IMR-90 (cell line): ENCODE data around the gene EFHB. TPM values are rescaled to one million over a fixed set of nuclear protein-coding genes. Genes with fewer than 3 reads are reported as not detected.

Experiments
- ATAC-seq: fragments of 200-7000 bp; cut with Tn5 transposase; 2 replicates; pipeline ENCODE4 v1.9.1; 2020; ENCODE audit warnings: low read depth, mild to moderate bottlenecking, moderate library complexity
- BruUV-seq: library from RNA; stranded (reverse); fragments of 400-500 nt; replicated peaks from 2 replicates; lab custom pipeline; 2021; lab: Mats Ljungman, UMichigan
- CTCF ChIA-PET: fragments of 300-600 bp; formaldehyde crosslinking; extraction: SDS; loops from one replicate; lab custom pipeline; 2021; ENCODE audit warnings: antibody characterized with exemption; lab: Yijun Ruan, JAX
- POLR2A ChIA-PET: fragments of 300-600 bp; sonication (Branson Sonifier 250); formaldehyde crosslinking; loops from one replicate; lab custom pipeline; 2022; ENCODE audit warnings: antibody characterized with exemption; ENCODE audit not compliant: unreplicated experiment; lab: Charles Lee
- DNase-seq: peaks from one replicate; pipeline ENCODE4 v3.0.0; 2013
- H2AFZ ChIP-seq: replicated peaks from 2 replicates; pipeline ENCODE3; 2013; ENCODE audit warnings: low read length, mild to moderate bottlenecking; ENCODE audit not compliant: poor library complexity
- H2AK5ac ChIP-seq: 2 replicates; pipeline ENCODE4 v1.6.1; 2013; ENCODE audit warnings: low read depth, low read length, inconsistent platforms
- H2AK9ac ChIP-seq: replicated peaks from 2 replicates; pipeline ENCODE3; 2013; ENCODE audit warnings: mild to moderate bottlenecking, low read depth, low read length, moderate library complexity; ENCODE audit not compliant: poor library complexity
- H2BK120ac ChIP-seq: 2 replicates; pipeline ENCODE4 v1.6.1; 2013; ENCODE audit warnings: low read depth, low read length, inconsistent platforms
- H2BK15ac ChIP-seq: 3 replicates; pipeline ENCODE4 v1.6.1; 2013; ENCODE audit warnings: low read depth, low read length, inconsistent platforms
- H2BK20ac ChIP-seq: 2 replicates; pipeline ENCODE4 v1.6.1; 2013; ENCODE audit warnings: low read depth, mild to moderate bottlenecking, inconsistent platforms, low read length, moderate library complexity
- H2BK5ac ChIP-seq: 2 replicates; pipeline ENCODE4 v1.6.1; 2013; ENCODE audit warnings: mild to moderate bottlenecking, low read depth, low read length, inconsistent platforms; ENCODE audit not compliant: poor library complexity, severe bottlenecking
- H3K14ac ChIP-seq: replicated peaks from 2 replicates; pipeline ENCODE4 v1.6.1; 2013; ENCODE audit warnings: low read depth, low read length, inconsistent platforms
- H3K18ac ChIP-seq: 2 replicates; pipeline ENCODE4 v1.6.1; 2013; ENCODE audit warnings: low read depth, low read length, control low read depth
- H3K23ac ChIP-seq: 2 replicates; pipeline ENCODE4 v1.6.1; 2013; ENCODE audit warnings: low read depth, low read length, inconsistent platforms
- H3K27ac ChIP-seq: 2 replicates; pipeline ENCODE4 v1.5.1; 2013; ENCODE audit warnings: mild to moderate bottlenecking, control low read depth, low read length; ENCODE audit not compliant: insufficient read depth
- H3K27me3 ChIP-seq: 2 replicates; pipeline ENCODE4 v1.6.1; 2013; ENCODE audit warnings: low read length; ENCODE audit not compliant: control insufficient read depth, insufficient read depth
- H3K36me3 ChIP-seq: 2 replicates; pipeline ENCODE4 v1.6.1; 2013; ENCODE audit warnings: low read length, mixed read lengths; ENCODE audit not compliant: control insufficient read depth, insufficient read depth
- H3K4ac ChIP-seq: 2 replicates; pipeline ENCODE4 v1.6.1; 2013; ENCODE audit warnings: low read depth, low read length, inconsistent platforms
- H3K4me1 ChIP-seq: 2 replicates; pipeline ENCODE4 v1.6.1; 2013; ENCODE audit warnings: low read length, mixed read lengths; ENCODE audit not compliant: control insufficient read depth, insufficient read depth
- H3K4me2 ChIP-seq: 2 replicates; pipeline ENCODE4 v1.6.1; 2013; ENCODE audit warnings: low read depth, mild to moderate bottlenecking, control low read depth, low read length, moderate library complexity
- H3K4me3 ChIP-seq: 2 replicates; pipeline ENCODE4 v1.5.1; 2013; ENCODE audit warnings: low read depth, mild to moderate bottlenecking, control low read depth, low read length, moderate library complexity; ENCODE audit not compliant: insufficient read depth
- H3K56ac ChIP-seq: 2 replicates; pipeline ENCODE4 v1.6.1; 2013; ENCODE audit warnings: low read length, inconsistent platforms; ENCODE audit not compliant: insufficient read depth; ENCODE audit errors: extremely low read depth
- H3K79me1 ChIP-seq, 2 experiments: 2 replicates each; pipeline ENCODE4 v1.6.1; 2013; ENCODE audit warnings: low read length in 2 of 2, inconsistent platforms in 1 of 2, low read depth in 1 of 2
- H3K9ac ChIP-seq: 2 replicates; pipeline ENCODE4 v1.6.1; 2013; ENCODE audit warnings: low read depth, low read length, control low read depth
- H3K9me1 ChIP-seq: 2 replicates; pipeline ENCODE4 v1.6.1; 2013; ENCODE audit warnings: low read length, inconsistent platforms; ENCODE audit not compliant: insufficient read depth
- H3K9me3 ChIP-seq: 2 replicates; pipeline ENCODE4 v1.6.1; 2013; ENCODE audit warnings: low read length; ENCODE audit not compliant: control insufficient read depth, insufficient read depth
- H4K20me1 ChIP-seq: 2 replicates; pipeline ENCODE4 v1.6.1; 2013; ENCODE audit warnings: low read length, inconsistent platforms; ENCODE audit not compliant: insufficient read depth
- H4K5ac ChIP-seq: 2 replicates; pipeline ENCODE4 v1.6.1; 2013; ENCODE audit warnings: mild to moderate bottlenecking, low read depth, low read length, control low read depth
- H4K8ac ChIP-seq, 2 experiments: 2 replicates each; pipeline ENCODE4 v1.6.1; 2013; ENCODE audit warnings: low read depth in 2 of 2, low read length in 2 of 2, control low read depth in 1 of 2, inconsistent platforms in 1 of 2
- H4K91ac ChIP-seq: 2 replicates; pipeline ENCODE4 v1.6.1; 2013; ENCODE audit warnings: low read depth, low read length, inconsistent platforms; ENCODE audit not compliant: insufficient read depth
- CEBPB ChIP-seq: IDR thresholded peaks from 2 replicates; pipeline ENCODE4 v1.6.1; 2012; ENCODE audit warnings: low read depth, low read length, improper control_type of control experiment
- CHD1 ChIP-seq: IDR thresholded peaks from 2 replicates; pipeline ENCODE4 v1.6.1; 2012; ENCODE audit warnings: low read depth, low read length, improper control_type of control experiment
- MAFK ChIP-seq: IDR thresholded peaks from 2 replicates; pipeline ENCODE4 v1.6.1; 2012; ENCODE audit warnings: low read depth, low read length, improper control_type of control experiment
- MXI1 ChIP-seq: IDR thresholded peaks from 2 replicates; pipeline ENCODE4 v1.6.1; 2012; ENCODE audit warnings: low read depth, mild to moderate bottlenecking, low read length, moderate library complexity, borderline replicate concordance
- POLR2A ChIP-seq: IDR thresholded peaks from 2 replicates; pipeline ENCODE4 v1.6.1; 2012; ENCODE audit warnings: mild to moderate bottlenecking, low read depth, low read length
- RAD21 ChIP-seq: IDR thresholded peaks from 2 replicates; pipeline ENCODE4 v1.6.1; 2012; ENCODE audit warnings: low read length, improper control_type of control experiment
- RCOR1 ChIP-seq: IDR thresholded peaks from 2 replicates; pipeline ENCODE4 v1.6.1; 2012; ENCODE audit warnings: mild to moderate bottlenecking, low read length, improper control_type of control experiment; ENCODE audit not compliant: insufficient replicate concordance
- RFX5 ChIP-seq: IDR thresholded peaks from 2 replicates; pipeline ENCODE4 v1.8.0; 2012; ENCODE audit warnings: low read depth, mild to moderate bottlenecking, low read length, moderate library complexity
- USF2 ChIP-seq: fragments of 150-350 bp; IDR thresholded peaks from 2 replicates; pipeline ENCODE4 v1.6.1; 2017; ENCODE audit warnings: mild to moderate bottlenecking, antibody characterized with exemption, low read length, low read depth
- WGBS, 2 experiments: methylation state at CpG; one replicate each; pipeline versions ENCODE4 v1.1.5 to v1.1.7; 2013; ENCODE audit warnings: missing lambda C conversion rate in 2 of 2; ENCODE audit not compliant: insufficient read length in 1 of 2; ENCODE audit errors: extremely low coverage in 2 of 2; 5-methylcytosine and 5-hydroxymethylcytosine counted together
- dilution Hi-C: fragments of 300-500 bp; cut with HindIII; formaldehyde crosslinking; loops from one replicate; pipeline ENCODE4 v1.14.3; 2018; ENCODE audit warnings: low sequenced_read_pairs; ENCODE audit not compliant: unreplicated experiment
- in situ Hi-C: fragments of 300-500 bp; cut with MboI; formaldehyde crosslinking; loops from 3 replicates; pipeline ENCODE4 v1.14.3; 2019; ENCODE audit warnings: low sequenced_read_pairs, inconsistent platforms, mixed read lengths
- intact Hi-C: fragments of 100-400 bp; cut with micrococcal nuclease; formaldehyde crosslinking; loops from 2 replicates; pipeline ENCODE4 v1.10.0; 2022
- polyA plus RNA-seq, 3 experiments: library from polyadenylated mRNA; depleted of rRNA; stranded (reverse); fragments of >200 nt; gene quantifications; 2 replicates each; pipeline ENCODE4 v1.2.3, GENCODE V29; 2012; ENCODE audit warnings: low replicate concordance in 1 of 3
- total RNA-seq: library from RNA; depleted of rRNA; stranded (reverse); fragments of >200 nt; gene quantifications from 2 replicates; pipeline ENCODE4 v1.2.3, GENCODE V29; 2012

The EFHB gene
- total and polyA plus RNA-seq, 2 of the 4 experiments (the other 2 are of a cell fraction) = under 0.01 to 1.0 TPM

DNA sequence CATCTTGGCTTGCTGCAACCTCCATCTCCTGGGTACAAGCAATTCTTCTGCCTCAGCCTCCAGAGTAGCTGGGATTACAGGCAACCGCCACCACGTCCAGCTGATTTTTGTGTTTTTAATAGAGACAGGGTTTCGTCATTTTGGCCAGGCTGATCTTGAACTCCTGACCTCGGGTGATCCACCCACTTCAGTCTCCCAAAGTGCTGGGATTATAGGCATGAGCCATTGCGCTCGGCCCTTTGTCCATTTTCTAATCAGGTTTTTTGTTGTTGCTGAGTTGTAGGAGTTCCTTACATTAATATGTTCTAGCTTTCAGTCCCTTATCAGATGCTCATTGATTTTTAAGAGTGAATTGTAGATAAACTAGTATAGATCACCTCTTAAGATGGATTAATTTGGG lies 33.2 kb upstream of the EFHB start:
- H3K4me1 ChIP-seq = peaks cover 3% of the 10 kb centered on the region
- H3K27ac ChIP-seq = no peak overlapping the region
- no peak overlapping the region for H3K4ac ChIP-seq
- H3K23ac ChIP-seq = no peak overlapping the region
- H3K36me3 ChIP-seq = peaks cover 13% of the 10 kb centered on the region
- no peak overlapping the region for H4K5ac ChIP-seq
- H2BK20ac ChIP-seq = no peak overlapping the region
- H2BK5ac ChIP-seq = no peak overlapping the region
- H3K9me3 ChIP-seq = no peaks in the 10 kb centered on the region
- dilution Hi-C loops = no loop called here
- intact Hi-C loops = loop anchor here (5.0 kb wide), 2 partner anchors 70 to 220 kb away; partner anchors contain the start of gene SGO1
- H3K79me1 ChIP-seq = peaks cover 14 to 57% of the 10 kb centered on the region in 2 experiments
- WGBS, 2 experiments = 100% methylated on average over 2 of the region's 6 CpGs; no CpG with 5 or more reads in 1 of the 2 experiments
- DNase-seq (no peak), ATAC-seq (no peak)
- no peak overlapping the region for H3K4me3 ChIP-seq
- no peak overlapping the region for H3K14ac ChIP-seq
- H2AK9ac ChIP-seq = no peak overlapping the region
- no peak overlapping the region for H3K9ac ChIP-seq
- no peak overlapping the region for H2AFZ ChIP-seq
- ChIA-PET POLR2A (no interaction called here), CTCF (interaction anchor here (1.0 kb wide), 1 partner anchor 11 kb away, joined by 3 read pairs; no protein-coding TSS in a partner anchor)
- H2BK15ac ChIP-seq = no peak overlapping the region
- H2BK120ac ChIP-seq = no peak overlapping the region
- TF ChIP-seq MXI1 (no peak), RAD21 (no peak), CEBPB (no peak), RFX5 (no peak), POLR2A (no peak), RCOR1 (no peak), USF2 (no peak), CHD1 (no peak), MAFK (no peak)
- in situ Hi-C loops = no loop called here
- H4K8ac ChIP-seq = no peak overlapping the region
- BruUV-seq = no TSS peak
- no peak overlapping the region for H3K4me2 ChIP-seq
- H3K18ac ChIP-seq = no peak overlapping the region
- H3K9me1 ChIP-seq = 0 out of 2 replicates have a peak, but pooled peaks cover 4% of the 10 kb centered on the region
- H4K20me1 ChIP-seq = peaks cover 63% of the 10 kb centered on the region
- no peak overlapping the region for H4K91ac ChIP-seq
- H2AK5ac ChIP-seq = no peak overlapping the region
- H3K27me3 ChIP-seq = no peaks in the 10 kb centered on the region
- H3K56ac ChIP-seq = no peak overlapping the region
